Mesothelial cell of epicardium (in vitro differentiated cells): ENCODE results near the gene SCYGR3. TPM values are rescaled to one million over a fixed set of nuclear protein-coding genes. Genes with fewer than 3 reads are reported as not detected.

ENCODE experiments used
- total RNA-seq: library from RNA; stranded (reverse); gene quantifications from 3 replicates; pipeline ENCODE4 v1.2.1, GENCODE V29; 2021

Gene SCYGR3
- total RNA-seq, 1 donor from 2014 or later, result not detected

Other genes with a start within 250 kb of the SCYGR3 start
- gene TM4SF20, start 235.5 kb downstream of the SCYGR3 start, total RNA-seq, result not detected in 3 replicates
- gene SCYGR1, start 226.9 kb downstream of the SCYGR3 start, total RNA-seq, result not detected in 3 replicates
- 59.3 to 62.5 TPM (median 60.9 TPM) in 3 replicates for gene AGFG1, start 142.7 kb downstream of the SCYGR3 start, total RNA-seq
- not detected in 3 replicates for gene SCYGR2, start 15.9 kb downstream of the SCYGR3 start, total RNA-seq
- not detected in 3 replicates for gene SCYGR4, start 2.7 kb upstream of the SCYGR3 start, total RNA-seq
- gene SCYGR5, start 52.0 kb upstream of the SCYGR3 start, total RNA-seq, result not detected in 3 replicates
- gene SLC19A3, start 103.2 kb upstream of the SCYGR3 start, total RNA-seq, result 11.3 to 11.9 TPM (median 11.4 TPM) in 3 replicates
- gene SCYGR6, start 109.9 kb upstream of the SCYGR3 start, total RNA-seq, result not detected in 3 replicates
- gene SCYGR7, start 113.5 kb upstream of the SCYGR3 start, total RNA-seq, result not detected in 3 replicates
- gene SCYGR8, start 131.1 kb upstream of the SCYGR3 start, total RNA-seq, result not detected in 3 replicates
- 0.36 TPM in 1 of 3 replicates, not detected in the others for gene CCL20, start 199.0 kb upstream of the SCYGR3 start, total RNA-seq